ENCODE measurements around the gene BLM.

DNA sequence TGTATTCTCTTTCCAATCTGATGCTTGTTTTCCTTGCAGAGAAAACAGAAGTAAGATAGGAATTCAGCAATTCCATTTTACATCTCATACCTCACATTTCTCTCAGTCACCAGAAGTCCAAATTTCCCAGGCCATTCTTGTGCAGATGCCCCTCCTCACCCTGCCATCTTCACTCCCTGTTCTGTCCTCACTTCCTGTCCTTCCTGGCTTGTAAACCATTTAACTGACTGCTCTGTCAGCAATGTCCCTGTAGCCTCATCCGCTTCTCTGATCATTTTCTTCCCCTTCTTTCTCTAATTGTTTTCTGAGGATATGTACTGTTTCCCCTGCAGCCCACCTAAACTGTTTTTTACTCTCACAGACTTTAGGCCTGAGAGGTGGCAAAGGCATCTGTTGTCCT is 40.3 kb downstream of the BLM start:
- TF ChIP-seq POLR2A (IDR thresholded peaks at IDR 0.05): no peak
- TF ChIP-seq EP300 (IDR thresholded peaks at IDR 0.05): no peak
- TF ChIP-seq, protein P1, sequence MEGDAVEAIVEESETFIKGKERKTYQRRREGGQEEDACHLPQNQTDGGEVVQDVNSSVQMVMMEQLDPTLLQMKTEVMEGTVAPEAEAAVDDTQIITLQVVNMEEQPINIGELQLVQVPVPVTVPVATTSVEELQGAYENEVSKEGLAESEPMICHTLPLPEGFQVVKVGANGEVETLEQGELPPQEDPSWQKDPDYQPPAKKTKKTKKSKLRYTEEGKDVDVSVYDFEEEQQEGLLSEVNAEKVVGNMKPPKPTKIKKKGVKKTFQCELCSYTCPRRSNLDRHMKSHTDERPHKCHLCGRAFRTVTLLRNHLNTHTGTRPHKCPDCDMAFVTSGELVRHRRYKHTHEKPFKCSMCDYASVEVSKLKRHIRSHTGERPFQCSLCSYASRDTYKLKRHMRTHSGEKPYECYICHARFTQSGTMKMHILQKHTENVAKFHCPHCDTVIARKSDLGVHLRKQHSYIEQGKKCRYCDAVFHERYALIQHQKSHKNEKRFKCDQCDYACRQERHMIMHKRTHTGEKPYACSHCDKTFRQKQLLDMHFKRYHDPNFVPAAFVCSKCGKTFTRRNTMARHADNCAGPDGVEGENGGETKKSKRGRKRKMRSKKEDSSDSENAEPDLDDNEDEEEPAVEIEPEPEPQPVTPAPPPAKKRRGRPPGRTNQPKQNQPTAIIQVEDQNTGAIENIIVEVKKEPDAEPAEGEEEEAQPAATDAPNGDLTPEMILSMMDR (IDR thresholded peaks at IDR 0.05): no peak
